ENCODE measurements around the gene PRMT7. TPM values are rescaled to one million over a fixed set of nuclear protein-coding genes. Genes with fewer than 3 reads are reported as not detected.

PRMT7 gene
- polyA plus RNA-seq, 1 donor (not counting 4 experiments of a cell fraction or from before 2014, with no cell fraction given) = 27.4 TPM

GRCh38 chr16:68273459-68273858 lies 37.4 kb upstream of the PRMT7 start:
- Histone ChIP-seq H3K4me1 (ENCODE audit: control insufficient read depth, extremely low read depth, insufficient read depth, low read length) (peaks cover 43% of the 10 kb centered on the region), H3K9ac (ENCODE audit: control insufficient read depth, extremely low read depth, insufficient read depth, low read length) (no peak overlapping the region), H4K20me1 (ENCODE audit: control insufficient read depth, extremely low read depth, insufficient read depth, low read length) (peaks cover 20% of the 10 kb centered on the region), H3K27me3 (ENCODE audit: control insufficient read depth, extremely low read depth, insufficient read depth, low read length) (no peaks in the 10 kb centered on the region), H3K9me3 (ENCODE audit: control insufficient read depth, low read depth, low read length) (no peaks in the 10 kb centered on the region), H3K27ac (ENCODE audit: control insufficient read depth, insufficient read depth, low read length) (no peak overlapping the region), H3K79me2 (ENCODE audit: control insufficient read depth, insufficient read depth, low read length) (peaks cover 42% of the 10 kb centered on the region), H3K4me3 (ENCODE audit: control insufficient read depth in 2 of 3, extremely low read depth in 1 of 3, insufficient read depth in 2 of 3, low read depth in 1 of 3, low read length in 3 of 3) (no peak overlapping the region), H3K4me2 (ENCODE audit: control insufficient read depth, extremely low read depth, insufficient read depth, low read depth, low read length) (no peak overlapping the region), H2AFZ (ENCODE audit: control insufficient read depth, low read length) (no peak overlapping the region), H3K9me1 (ENCODE audit: control insufficient read depth, extremely low read depth, insufficient read depth, low read length) (peaks cover 18% of the 10 kb centered on the region), H3K36me3 (ENCODE audit: control insufficient read depth in 2 of 2, extremely low read depth in 1 of 2, insufficient read depth in 2 of 2, low read length in 2 of 2) (peaks cover 11 to 25% of the 10 kb centered on the region in 2 experiments)
- dilution Hi-C loops (cut with MboI; ENCODE audit: extremely low pct_ligation_motif_present, low sequenced_read_pairs) = no loop called here
- no peak for FAIRE-seq
- TF ChIP-seq, protein P1, sequence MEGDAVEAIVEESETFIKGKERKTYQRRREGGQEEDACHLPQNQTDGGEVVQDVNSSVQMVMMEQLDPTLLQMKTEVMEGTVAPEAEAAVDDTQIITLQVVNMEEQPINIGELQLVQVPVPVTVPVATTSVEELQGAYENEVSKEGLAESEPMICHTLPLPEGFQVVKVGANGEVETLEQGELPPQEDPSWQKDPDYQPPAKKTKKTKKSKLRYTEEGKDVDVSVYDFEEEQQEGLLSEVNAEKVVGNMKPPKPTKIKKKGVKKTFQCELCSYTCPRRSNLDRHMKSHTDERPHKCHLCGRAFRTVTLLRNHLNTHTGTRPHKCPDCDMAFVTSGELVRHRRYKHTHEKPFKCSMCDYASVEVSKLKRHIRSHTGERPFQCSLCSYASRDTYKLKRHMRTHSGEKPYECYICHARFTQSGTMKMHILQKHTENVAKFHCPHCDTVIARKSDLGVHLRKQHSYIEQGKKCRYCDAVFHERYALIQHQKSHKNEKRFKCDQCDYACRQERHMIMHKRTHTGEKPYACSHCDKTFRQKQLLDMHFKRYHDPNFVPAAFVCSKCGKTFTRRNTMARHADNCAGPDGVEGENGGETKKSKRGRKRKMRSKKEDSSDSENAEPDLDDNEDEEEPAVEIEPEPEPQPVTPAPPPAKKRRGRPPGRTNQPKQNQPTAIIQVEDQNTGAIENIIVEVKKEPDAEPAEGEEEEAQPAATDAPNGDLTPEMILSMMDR (optimal IDR thresholded peaks at IDR 0.05 in 1 of 3, IDR thresholded peaks at IDR 0.05 in 1 of 3, conservative IDR thresholded peaks at IDR 0.05 in 1 of 3; ENCODE audit: extremely low read depth in 1 of 3, insufficient read depth in 2 of 3, low read length in 3 of 3) = no peak
- no peak for DNase-seq (ENCODE audit: low read depth, low spot score)

DNA sequence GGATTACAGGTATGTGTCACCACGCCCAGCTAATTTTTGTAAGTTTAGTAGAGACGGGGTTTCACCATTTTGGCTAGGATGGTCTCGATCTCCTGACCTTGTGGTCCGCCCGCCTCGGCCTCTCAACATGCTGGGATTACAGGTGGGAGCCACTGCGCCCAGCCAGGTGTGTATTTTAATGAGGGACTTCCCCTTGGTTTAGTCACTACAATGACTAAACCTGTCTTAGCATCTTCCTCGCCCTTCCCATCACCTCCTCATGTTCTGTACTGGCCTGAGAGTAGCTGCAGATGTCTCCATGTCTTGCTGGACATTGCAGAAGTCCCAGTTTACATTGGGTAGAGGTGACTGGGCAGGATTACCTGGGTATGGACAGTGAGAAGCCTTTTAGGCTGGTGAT lies 36.9 kb upstream of the PRMT7 start:
- H4K20me1 ChIP-seq (ENCODE audit: control insufficient read depth, extremely low read depth, insufficient read depth, low read length) = peaks cover 20% of the 10 kb centered on the region
- no peak for TF ChIP-seq EZH2 (IDR thresholded peaks at IDR 0.05; ENCODE audit: low read length)
- TF ChIP-seq, protein P1 (optimal IDR thresholded peaks at IDR 0.05 in 1 of 3, IDR thresholded peaks at IDR 0.05 in 1 of 3, conservative IDR thresholded peaks at IDR 0.05 in 1 of 3; ENCODE audit: extremely low read depth in 1 of 3, insufficient read depth in 2 of 3, low read length in 3 of 3) = no peak
- peaks cover 41% of the 10 kb centered on the region for H3K79me2 ChIP-seq (ENCODE audit: control insufficient read depth, insufficient read depth, low read length)

More for the DNA sequence above, 36.9 kb upstream of the PRMT7 start:
- H3K4me2 ChIP-seq (ENCODE audit: control insufficient read depth, extremely low read depth, insufficient read depth, low read depth, low read length) = no peak overlapping the region
- peaks cover 11 to 25% of the 10 kb centered on the region in 2 experiments for H3K36me3 ChIP-seq (ENCODE audit: control insufficient read depth in 2 of 2, extremely low read depth in 1 of 2, insufficient read depth in 2 of 2, low read length in 2 of 2)
- peaks cover 18% of the 10 kb centered on the region for H3K9me1 ChIP-seq (ENCODE audit: control insufficient read depth, extremely low read depth, insufficient read depth, low read length)
- H3K9me3 ChIP-seq (ENCODE audit: control insufficient read depth, low read depth, low read length) = no peaks in the 10 kb centered on the region
- H2AFZ ChIP-seq (ENCODE audit: control insufficient read depth, low read length) = no peak overlapping the region
- H3K4me1 ChIP-seq (ENCODE audit: control insufficient read depth, extremely low read depth, insufficient read depth, low read length) = peaks cover 43% of the 10 kb centered on the region
- no peaks in the 10 kb centered on the region for H3K27me3 ChIP-seq (ENCODE audit: control insufficient read depth, extremely low read depth, insufficient read depth, low read length)
- H3K4me3 ChIP-seq (ENCODE audit: control insufficient read depth in 2 of 3, extremely low read depth in 1 of 3, insufficient read depth in 2 of 3, low read depth in 1 of 3, low read length in 3 of 3) = no peak overlapping the region
- no peak for DNase-seq (ENCODE audit: low read depth, low spot score)
- peak; percentile 48 for FAIRE-seq
- dilution Hi-C loops (cut with MboI; ENCODE audit: extremely low pct_ligation_motif_present, low sequenced_read_pairs) = no loop called here
- H3K9ac ChIP-seq (ENCODE audit: control insufficient read depth, extremely low read depth, insufficient read depth, low read length) = no peak overlapping the region
- H3K27ac ChIP-seq (ENCODE audit: control insufficient read depth, insufficient read depth, low read length) = no peak overlapping the region

All from keratinocyte (primary cell).